Measurements from ENCODE around the gene BCL6B. TPM values are rescaled to one million over a fixed set of nuclear protein-coding genes. Genes with fewer than 3 reads are reported as not detected.

BCL6B gene
- total and polyA plus RNA-seq, 2 experiments from 2014 or later, result 3.3 to 4.5 TPM

DNA sequence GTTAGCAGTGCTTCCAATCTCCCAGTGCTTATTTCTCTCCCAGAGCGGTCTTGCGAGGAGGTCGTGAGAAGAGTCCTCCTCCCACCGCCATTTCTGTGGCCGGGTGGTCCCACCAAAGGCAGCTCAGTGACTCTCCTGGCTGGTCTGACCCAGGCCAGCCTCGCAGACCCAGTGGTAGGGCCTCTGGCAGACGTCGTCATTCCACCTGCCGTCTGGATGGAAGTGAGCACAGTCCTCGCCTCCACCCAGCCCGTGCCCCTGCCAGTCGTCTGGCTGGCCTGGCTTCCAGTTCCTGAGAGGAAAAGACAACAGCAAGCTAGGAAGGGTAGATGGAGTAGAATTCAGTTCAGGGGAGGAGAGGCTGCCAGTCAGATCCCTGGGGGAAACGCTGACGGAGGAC, 52.1 kb downstream of the BCL6B start:
- no peak overlapping the region for H3K4me2 ChIP-seq
- ATAC-seq (no peak), DNase-seq (ENCODE audit: low spot score) (no peak)
- Mint-ChIP-seq H3K4me3 (no peak overlapping the region), H3K4me1 (no peaks in the 10 kb centered on the region), H3K27me3 (ENCODE audit: insufficient read depth, low read depth, poor library complexity) (peaks cover 7% of the 10 kb centered on the region), H3K9me3 (peaks cover 2% of the 10 kb centered on the region; the same call in 1 of the 3 replicates), H3K36me3 (ENCODE audit: low read depth) (no peaks in the 10 kb centered on the region; the same call in 2 of the 3 replicates), H3K27ac (no peak overlapping the region)
- H3K4me3 ChIP-seq, result no peak overlapping the region
- no peaks in the 10 kb centered on the region for H4K20me1 ChIP-seq (replicated peaks; ENCODE audit: insufficient read depth)
- H3K9me2 ChIP-seq (ENCODE audit: insufficient read depth), result no peaks in the 10 kb centered on the region
- TF ChIP-seq ZNF114 (CRISPR knock-in tag; IDR thresholded peaks at IDR 0.05) (no peak), STAT1 (IDR thresholded peaks at IDR 0.05; ENCODE audit: unreplicated experiment) (no peak), POLR2AphosphoS5 (IDR thresholded peaks at IDR 0.05; ENCODE audit: low read depth) (no peak), JUNB (IDR thresholded peaks at IDR 0.05; ENCODE audit: unreplicated experiment) (no peak)
- no peaks in the 10 kb centered on the region for H3F3A ChIP-seq (replicated peaks; ENCODE audit: low read depth)
- no peak overlapping the region for H2AFZ ChIP-seq
- H3K4me1 ChIP-seq (ENCODE audit: insufficient read depth), result no peaks in the 10 kb centered on the region
- no peak overlapping the region for H3K27ac ChIP-seq (ENCODE audit: low read depth)
- no peaks in the 10 kb centered on the region for H3K27me3 ChIP-seq (ENCODE audit: insufficient read depth)
- H3K36me3 ChIP-seq (ENCODE audit: insufficient read depth), result no peaks in the 10 kb centered on the region
- H3K79me2 ChIP-seq (replicated peaks; ENCODE audit: insufficient read depth), result no peaks in the 10 kb centered on the region

DNA sequence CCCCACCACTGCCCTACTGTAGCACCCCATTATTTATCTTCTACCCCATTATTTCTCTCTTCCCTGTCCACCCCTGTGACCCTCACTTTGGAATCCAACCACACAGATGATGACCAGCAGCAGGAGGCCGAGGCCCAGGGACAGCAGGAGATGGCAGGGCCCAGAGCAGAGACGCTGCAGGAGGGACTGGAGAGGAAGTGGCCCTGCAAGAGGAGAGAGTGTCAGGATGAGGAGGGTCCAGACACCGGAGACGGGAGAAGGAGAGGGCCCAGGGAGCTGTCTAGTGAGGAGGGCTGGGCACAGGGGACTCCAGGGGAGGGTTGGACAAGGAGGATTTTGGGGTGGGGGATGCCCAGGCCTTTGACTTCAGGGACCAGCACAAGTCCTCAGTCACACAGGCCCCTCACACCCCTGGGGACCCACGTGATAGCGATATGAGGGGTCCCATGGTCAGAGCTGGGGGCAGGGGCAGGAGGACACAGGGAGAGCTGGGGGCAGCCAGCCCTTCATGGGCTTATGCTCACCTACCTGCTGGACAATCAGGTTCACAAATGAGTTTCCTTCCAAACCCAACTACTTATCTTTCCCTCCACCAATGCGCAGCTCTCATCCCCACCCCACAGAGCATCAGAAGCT, 55.2 kb downstream of the BCL6B start:
- DNase-seq (ENCODE audit: low spot score), result no peak
- Histone ChIP-seq H3K79me2 (replicated peaks; ENCODE audit: insufficient read depth) (no peaks in the 10 kb centered on the region), H2AFZ (no peak overlapping the region), H3K4me1 (ENCODE audit: insufficient read depth) (no peaks in the 10 kb centered on the region), H3K27ac (ENCODE audit: low read depth) (no peak overlapping the region), H4K20me1 (replicated peaks; ENCODE audit: insufficient read depth) (no peaks in the 10 kb centered on the region), H3K4me2 (no peak overlapping the region), H3K4me3 (no peak overlapping the region), H3K36me3 (ENCODE audit: insufficient read depth) (no peaks in the 10 kb centered on the region), H3K9me2 (ENCODE audit: insufficient read depth) (no peaks in the 10 kb centered on the region), H3F3A (replicated peaks; ENCODE audit: low read depth) (no peaks in the 10 kb centered on the region), H3K27me3 (ENCODE audit: insufficient read depth) (no peaks in the 10 kb centered on the region)
- Mint-ChIP-seq H3K4me3 (no peak overlapping the region), H3K9me3 (peaks cover 2% of the 10 kb centered on the region; the same call in 2 of the 3 replicates), H3K27me3 (ENCODE audit: insufficient read depth, low read depth, poor library complexity) (peaks cover 13% of the 10 kb centered on the region), H3K27ac (no peak overlapping the region), H3K36me3 (ENCODE audit: low read depth) (no peaks in the 10 kb centered on the region; the same call in 2 of the 3 replicates), H3K4me1 (no peaks in the 10 kb centered on the region)
- ATAC-seq, result no peak
- TF ChIP-seq ETS1 (IDR thresholded peaks at IDR 0.05), result no peak
- TF ChIP-seq ZNF462 (CRISPR knock-in tag; IDR thresholded peaks at IDR 0.05), result no peak
- TF ChIP-seq STAT1 (IDR thresholded peaks at IDR 0.05; ENCODE audit: unreplicated experiment), result no peak
- no peak for TF ChIP-seq POLR2AphosphoS5 (IDR thresholded peaks at IDR 0.05; ENCODE audit: low read depth)

All from GM23338 (cell line).